ENCODE measurements around the gene ELOVL1. TPM values are rescaled to one million over a fixed set of nuclear protein-coding genes. Genes with fewer than 3 reads are reported as not detected.
A peak's percentile ranks its signal among the peaks of the same experiment; 100 is the strongest.

The ELOVL1 gene
- polyA plus RNA-seq, 2 of the 4 experiments (the other 2 are of a cell fraction) = 105 to 124 TPM

- Histone ChIP-seq H3K9me3 (no peaks in the 10 kb centered on the region), H3K27ac (no peak overlapping the region), H3K4me2 (no peak overlapping the region), H3K4me1 (no peaks in the 10 kb centered on the region), H3K4me3 (no peak overlapping the region)
- ChIA-PET CTCF (interaction anchor here (1.7 to 1.9 kb wide), 2 partner anchors 13 to 15 kb away, joined by 3 to 5 read pairs; no protein-coding TSS in a partner anchor), POLR2A (no interaction called here)
- ATAC-seq (no peak), FAIRE-seq (no peak), DNase-seq (ENCODE audit: low read depth in 1 of 2, low spot score in 1 of 2) (no peak)
- WGBS (ENCODE audit: missing lambda C conversion rate) = 78% methylated on average over 14 of the region's 15 CpGs
- no peak for TF ChIP-seq ZC3H11A (IDR thresholded peaks at IDR 0.05)
- no peak for TF ChIP-seq HOXB5 (CRISPR knock-in tag; IDR thresholded peaks at IDR 0.05)
- no peak for TF ChIP-seq POLR2A (IDR thresholded peaks at IDR 0.05; ENCODE audit: low read length)
- no peak for TF ChIP-seq POLR2AphosphoS2 (conservative IDR thresholded peaks at IDR 0.05; ENCODE audit: low read length)
- no peak for TF ChIP-seq SREBF2 (IDR thresholded peaks at IDR 0.05)
These were observed 49.9 kb downstream of the ELOVL1 start for GRCh38 chr1:43317817-43318471.

- 80% methylated on average over 16 of the region's 16 CpGs for WGBS (ENCODE audit: missing lambda C conversion rate)
- ChIA-PET POLR2A (no interaction called here), CTCF (interaction anchor here (1.0 to 1.9 kb wide), 3 partner anchors 12 to 90 kb away, joined by 3 to 5 read pairs (median 4); no protein-coding TSS in a partner anchor)
- H3K4me2 ChIP-seq = no peak overlapping the region
- FAIRE-seq (no peak), ATAC-seq (peak; percentile 35 to 68; a peak in 3 of 6 replicates), DNase-seq (ENCODE audit: low read depth in 1 of 2, low spot score in 1 of 2) (no peak)
- no peak for TF ChIP-seq FOXS1 (CRISPR knock-in tag; IDR thresholded peaks at IDR 0.05)
- no peak for TF ChIP-seq JUNB (IDR thresholded peaks at IDR 0.05)
- TF ChIP-seq HOXB13 (CRISPR knock-in tag; IDR thresholded peaks at IDR 0.05; ENCODE audit: low read depth) = no peak
- TF ChIP-seq PBX3 (IDR thresholded peaks at IDR 0.05) = no peak
- TF ChIP-seq HOXA7 (CRISPR knock-in tag; IDR thresholded peaks at IDR 0.05) = no peak
- no peak for TF ChIP-seq CTCF (IDR thresholded peaks at IDR 0.05)
- TF ChIP-seq FOSB (CRISPR knock-in tag; IDR thresholded peaks at IDR 0.05) = no peak
- TF ChIP-seq RARB (CRISPR knock-in tag; IDR thresholded peaks at IDR 0.05) = no peak
- no peak for TF ChIP-seq SREBF2 (IDR thresholded peaks at IDR 0.05)
- no peak for TF ChIP-seq ATOH8 (CRISPR knock-in tag; IDR thresholded peaks at IDR 0.05; ENCODE audit: low read depth)
- TF ChIP-seq TP53 (CRISPR knock-in tag; IDR thresholded peaks at IDR 0.05) = no peak
- TF ChIP-seq MAFK (IDR thresholded peaks at IDR 0.05; ENCODE audit: partially characterized antibody) = no peak
- no peak for TF ChIP-seq RAD21 (conservative IDR thresholded peaks at IDR 0.05 in 1 of 2, IDR thresholded peaks at IDR 0.05 in 1 of 2)
- TF ChIP-seq ZFP36 (IDR thresholded peaks at IDR 0.05; ENCODE audit: borderline replicate concordance, partially characterized antibody) = no peak
- no peak for TF ChIP-seq EHMT2 (IDR thresholded peaks at IDR 0.05; ENCODE audit: low read depth)
- no peak for TF ChIP-seq HMGXB4 (CRISPR knock-in tag; IDR thresholded peaks at IDR 0.05; ENCODE audit: borderline replicate concordance)
- TF ChIP-seq KDM1A (IDR thresholded peaks at IDR 0.05; ENCODE audit: low read depth) = no peak
- TF ChIP-seq EP300 (IDR thresholded peaks at IDR 0.05) = no peak
- TF ChIP-seq HEYL (CRISPR knock-in tag; IDR thresholded peaks at IDR 0.05) = no peak
- H3K27ac ChIP-seq = no peak overlapping the region
- no peaks in the 10 kb centered on the region for H3K9me3 ChIP-seq
- H3K4me1 ChIP-seq = no peaks in the 10 kb centered on the region
- no peak overlapping the region for H3K4me3 ChIP-seq
These were observed 50.9 kb downstream of the ELOVL1 start for GRCh38 chr1:43316738-43317520.

Measured in A549 (cell line).